CD4-positive, alpha-beta T cell treated with Interleukin-6 for 4 hours (primary cell): Measurements from ENCODE around the gene BCCIP.

Experiments used
- DNase-seq: peaks from one replicate; pipeline ENCODE4 v3.0.0-alpha.2; 2020; ENCODE audit warnings: mixed read lengths

BCCIP gene

GRCh38 chr10:125846894-125847293 lies 23.5 kb downstream of the BCCIP start:
- DNase-seq: no peak

- no peak for DNase-seq
Observed at GRCh38 chr10:125848371-125848770, 25.0 kb downstream of the BCCIP start.

DNA sequence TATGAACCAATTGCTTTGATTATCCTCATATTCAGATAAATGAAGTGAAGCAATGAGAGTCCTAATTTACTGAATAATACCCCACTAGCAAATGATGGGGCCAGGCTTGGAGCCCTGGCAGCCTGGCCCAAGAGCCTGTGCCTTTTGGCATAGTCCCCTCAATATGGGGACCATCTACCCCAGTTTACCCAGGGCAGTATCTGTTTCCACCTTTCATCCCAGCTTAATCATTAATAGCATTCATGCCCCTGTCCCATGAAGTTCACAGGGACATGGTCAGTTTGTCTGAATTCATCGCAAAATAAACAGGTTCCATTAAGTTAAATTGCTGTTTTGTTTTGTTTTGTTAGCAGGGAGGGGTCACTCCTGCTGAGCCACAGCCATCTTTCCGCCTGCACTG lies 25.5 kb downstream of the BCCIP start:
- no peak for DNase-seq

DNA sequence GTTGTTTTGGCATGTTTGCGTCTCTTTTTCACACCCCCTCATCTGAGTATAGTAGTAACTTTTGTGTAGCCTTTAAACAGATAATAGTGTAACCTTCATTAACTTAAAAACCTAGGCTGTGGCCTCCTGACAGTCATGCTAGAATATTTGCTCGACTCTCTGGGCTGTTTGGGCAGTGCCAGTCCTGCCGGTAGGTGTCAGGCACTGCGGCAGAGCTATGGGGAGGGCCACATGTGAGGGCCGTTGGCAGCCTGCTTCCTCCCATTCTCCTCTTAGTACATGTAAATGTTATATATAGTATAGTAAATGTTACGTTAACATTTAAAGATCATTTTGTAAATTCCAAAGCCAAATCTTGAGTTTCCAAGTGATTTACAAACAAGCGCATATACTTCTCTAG lies 26.1 kb downstream of the BCCIP start:
- DNase-seq: no peak

GRCh38 chr10:125850766-125851731 lies 27.7 kb downstream of the BCCIP start:
- DNase-seq: no peak

DNA sequence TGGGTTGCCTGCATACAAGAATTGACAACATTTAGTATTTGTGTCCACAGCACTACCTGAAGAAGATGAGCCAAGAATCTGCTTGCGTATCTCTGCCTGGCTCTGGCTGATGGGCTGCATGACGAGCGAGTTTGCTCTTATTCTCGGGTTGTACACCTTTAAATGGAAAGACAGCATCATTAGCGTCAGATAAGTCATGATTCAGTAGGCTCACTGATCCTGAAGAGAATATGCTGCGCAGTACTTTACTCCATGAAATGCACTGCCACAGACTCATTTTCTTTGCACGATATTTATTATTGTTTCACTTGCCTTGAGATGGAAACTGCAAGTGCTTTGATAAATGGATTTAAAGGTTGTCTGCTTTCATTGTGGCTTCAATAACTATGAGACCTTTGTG lies 29.1 kb downstream of the BCCIP start:
- DNase-seq: no peak

GRCh38 chr10:125857185-125857760 lies 33.9 kb downstream of the BCCIP start:
- DNase-seq: no peak

DNA sequence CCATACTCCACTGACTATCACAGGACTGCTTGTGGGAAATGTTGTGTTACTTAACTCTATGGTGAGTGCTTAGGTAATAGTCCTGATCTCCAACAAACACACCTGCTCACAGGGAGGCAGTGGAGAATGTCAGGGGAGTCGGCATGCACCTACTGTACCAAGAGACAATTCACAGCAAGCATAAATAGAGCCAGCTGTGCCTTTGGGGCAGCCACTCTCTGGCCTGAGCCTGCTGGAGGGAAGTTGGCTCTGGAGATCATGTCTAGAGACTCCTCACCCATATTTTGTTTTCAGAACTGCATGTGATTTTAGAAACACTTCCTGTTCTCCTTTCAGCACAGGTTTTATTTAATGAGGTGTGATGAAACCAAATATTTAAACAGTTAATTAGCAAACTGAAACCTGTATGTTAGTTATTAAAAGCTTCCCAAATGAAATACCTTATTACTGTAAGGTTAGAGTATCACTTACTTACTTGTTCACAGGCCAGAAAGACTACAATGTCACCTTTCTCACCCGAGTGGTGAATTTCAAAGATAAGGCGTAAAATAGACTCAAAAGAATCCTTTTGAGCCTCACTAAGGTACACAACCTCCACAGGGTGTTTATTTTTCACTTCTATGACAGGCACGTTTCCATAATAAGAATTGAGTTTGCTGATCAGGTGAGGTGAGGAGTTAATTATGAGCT lies 35.9 kb downstream of the BCCIP start:
- no peak for DNase-seq

DNA sequence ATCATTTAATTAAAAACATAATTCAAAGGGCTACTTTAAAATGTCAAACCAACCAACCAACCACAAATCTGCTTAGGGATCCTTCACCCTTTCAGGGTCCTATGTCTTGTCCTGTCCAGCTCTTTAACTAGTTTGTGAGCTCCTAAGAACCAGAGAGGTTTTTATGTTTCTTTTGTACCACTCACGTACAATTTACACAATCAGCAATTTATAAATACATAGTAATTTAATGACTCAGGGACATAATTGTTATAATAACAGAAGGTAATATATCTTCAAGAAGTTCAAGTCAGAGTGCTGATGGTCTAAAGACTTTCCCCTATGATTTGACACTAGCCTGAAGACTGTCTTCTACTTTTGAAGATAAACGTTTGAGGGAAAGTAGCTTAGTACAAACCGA lies 41.8 kb downstream of the BCCIP start:
- DNase-seq: no peak

DNA sequence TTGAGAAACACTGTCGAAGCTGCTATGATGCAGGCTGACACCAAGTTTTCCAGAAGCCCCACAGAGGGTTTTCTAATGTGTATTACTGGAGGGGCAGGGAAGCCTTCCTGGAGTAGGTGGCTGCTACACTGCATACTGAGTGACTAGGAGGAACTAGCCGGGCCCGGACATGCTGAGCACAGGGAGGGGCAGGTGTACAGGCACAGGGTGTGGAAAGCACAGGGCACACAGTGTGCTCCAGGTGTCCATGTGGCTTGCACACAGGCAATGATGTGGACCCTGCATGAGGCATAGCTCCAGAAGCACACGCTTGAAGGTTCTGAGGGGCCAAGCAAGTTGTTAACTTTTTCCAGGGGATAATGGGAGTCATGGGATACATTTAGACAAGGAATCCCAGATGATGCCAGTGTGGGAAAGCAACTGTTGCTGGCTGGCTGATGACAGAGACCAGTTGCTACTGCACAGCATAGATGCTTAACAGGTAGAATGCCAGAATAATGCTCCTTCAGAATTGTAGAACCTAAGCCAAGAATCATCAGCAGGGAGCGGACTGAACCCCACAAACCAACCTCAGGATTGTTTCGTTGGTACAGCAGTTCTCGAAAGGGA lies 43.2 kb downstream of the BCCIP start:
- no peak for DNase-seq

GRCh38 chr10:125868372-125868975 lies 45.1 kb downstream of the BCCIP start:
- peak; percentile 22 for DNase-seq

- DNase-seq: no peak
Observed at GRCh38 chr10:125871338-125871737, 48.0 kb downstream of the BCCIP start.

- no peak for DNase-seq
Observed at GRCh38 chr10:125878957-125879835, 55.9 kb downstream of the BCCIP start.

- no peak for DNase-seq
Observed at GRCh38 chr10:125880719-125881118, 57.4 kb downstream of the BCCIP start.

DNA sequence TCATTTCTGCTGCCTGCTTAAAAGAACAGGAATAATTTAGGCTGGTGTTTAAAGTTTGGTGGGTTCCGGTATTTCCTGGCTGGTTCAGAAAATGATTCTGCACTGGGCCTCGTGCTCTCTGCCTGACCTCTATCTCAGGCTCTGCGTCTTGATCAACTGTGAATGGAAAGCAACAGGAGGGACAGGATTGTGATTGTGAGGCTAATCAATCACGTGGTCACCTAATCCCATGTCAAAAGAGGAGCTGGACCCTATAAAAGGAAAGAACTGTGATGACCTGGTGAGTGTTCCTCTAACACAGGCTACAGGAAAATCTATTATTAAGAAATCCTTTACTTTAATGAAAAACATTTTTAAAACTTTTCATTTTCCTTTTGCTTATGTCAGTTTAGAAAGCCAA lies 57.8 kb downstream of the BCCIP start, which contains the start of gene DHX32:
DHX32 (minus strand) TSS at position 101 of the 400 bp plus-strand sequence. CDS start 468 bp downstream, outside the sequence.
- no peak for DNase-seq

- DNase-seq: no peak
Observed at GRCh38 chr10:125882596-125882995, 59.2 kb downstream of the BCCIP start.

DNA sequence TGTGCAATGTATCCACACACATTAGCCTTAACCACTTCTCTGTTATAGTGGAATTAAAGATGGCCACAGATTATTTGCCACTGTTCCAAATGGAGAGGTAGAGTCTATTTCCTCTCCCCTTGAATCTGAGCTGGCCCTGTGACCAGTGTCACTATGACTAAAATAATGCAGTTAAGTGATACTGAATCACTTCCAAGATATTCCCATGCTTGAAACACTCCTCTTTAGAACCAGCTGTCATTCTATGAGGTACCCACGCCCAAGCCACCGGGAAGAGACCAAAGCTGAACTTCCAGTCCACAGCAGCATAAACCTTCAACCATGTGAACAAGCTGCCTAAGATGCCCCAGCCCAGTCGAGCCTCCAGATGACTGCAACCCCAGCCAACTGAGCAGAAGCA lies 59.9 kb downstream of the BCCIP start:
- DNase-seq: no peak
